NCI-H526 treated with DMSO at 0.1 percent for 48 hours (cell line): ENCODE measurements around the gene RARA.
"Not testable (repeated sequence)": the region's sequence is repeated elsewhere in the genome, so short reads cannot be mapped to it uniquely, and the experiment has no call there.

Experiments
- DNase-seq: peaks from one replicate; lab custom pipeline; 2025; lab: John Stamatoyannopoulos, UW

Gene RARA

DNA sequence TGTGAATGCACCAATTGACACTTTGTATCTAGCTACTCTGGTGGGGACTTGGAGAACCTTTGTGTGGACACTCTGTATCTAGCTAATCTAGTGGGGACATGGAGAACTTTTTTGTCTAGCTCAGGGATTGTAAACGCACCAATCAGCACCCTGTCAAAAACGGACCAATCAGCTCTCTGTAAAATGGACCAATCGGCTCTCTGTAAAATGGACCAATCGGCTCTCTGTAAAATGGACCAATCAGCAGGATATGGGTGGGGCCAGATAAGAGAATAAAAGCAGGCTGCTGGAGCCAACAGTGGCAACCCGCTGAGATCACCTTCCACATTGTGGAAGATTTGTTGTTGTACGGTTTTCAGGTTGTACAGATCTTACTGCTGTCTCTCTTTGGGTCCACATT, 67.6 kb downstream of the RARA start:
- not testable (repeated sequence) for DNase-seq

DNA sequence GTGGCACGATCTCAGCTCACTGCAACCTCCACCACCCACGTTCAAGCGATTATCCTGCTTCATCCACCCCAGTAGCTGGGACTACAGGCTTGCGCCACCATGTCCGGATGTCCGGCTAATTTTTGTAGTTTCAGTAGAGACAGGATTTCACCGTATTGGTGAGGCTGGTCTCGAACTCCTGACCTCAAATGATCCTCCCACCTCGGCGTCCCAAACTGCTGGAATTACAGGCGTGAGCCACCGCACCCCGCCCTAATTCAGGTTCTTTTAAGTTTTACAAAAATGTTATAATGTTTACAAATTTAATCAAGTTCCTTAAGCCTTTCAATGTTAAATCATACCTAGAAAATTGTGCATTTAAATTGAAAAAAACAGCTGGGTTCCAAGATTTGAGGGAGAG, 68.9 kb downstream of the RARA start:
- no peak for DNase-seq

DNA sequence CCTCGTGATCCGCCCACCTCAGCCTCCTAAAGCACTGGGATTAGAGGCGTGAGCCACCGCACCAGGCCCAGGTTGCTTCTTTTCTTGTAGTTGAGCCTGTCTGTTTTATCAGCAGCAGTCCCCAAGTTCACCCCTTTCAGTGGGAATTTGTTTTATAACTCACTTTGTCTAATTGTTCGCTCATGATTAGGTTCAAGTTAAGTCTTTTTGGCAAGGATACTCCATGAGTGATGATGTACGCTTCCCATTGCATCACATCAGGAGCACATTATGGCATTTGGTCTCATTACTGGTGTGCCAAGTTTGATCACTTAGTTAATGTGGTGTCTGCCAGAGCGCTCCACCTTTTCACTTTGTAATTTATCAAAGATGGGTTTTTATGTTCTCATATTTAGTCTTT, 70.0 kb downstream of the RARA start:
- no peak for DNase-seq

DNA sequence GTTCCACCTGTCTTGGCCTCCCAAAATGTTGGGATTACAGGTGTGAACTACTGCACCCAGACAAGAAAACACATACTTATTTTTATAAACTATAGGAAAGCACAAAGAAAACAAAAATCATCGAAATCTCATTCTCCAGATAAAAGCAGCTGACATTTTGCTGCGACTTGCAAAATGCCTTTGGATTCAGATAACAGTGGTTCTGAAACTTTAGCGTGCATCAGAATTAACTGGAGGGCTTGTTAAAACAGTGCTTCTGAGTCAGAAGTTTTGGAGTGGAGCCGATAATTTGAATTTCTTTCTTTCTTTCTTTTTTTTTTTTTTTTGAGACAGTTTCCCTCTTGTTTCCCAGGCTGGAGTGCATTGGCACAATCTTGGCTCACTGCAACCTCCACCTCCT, 73.3 kb downstream of the RARA start:
- no peak for DNase-seq

DNA sequence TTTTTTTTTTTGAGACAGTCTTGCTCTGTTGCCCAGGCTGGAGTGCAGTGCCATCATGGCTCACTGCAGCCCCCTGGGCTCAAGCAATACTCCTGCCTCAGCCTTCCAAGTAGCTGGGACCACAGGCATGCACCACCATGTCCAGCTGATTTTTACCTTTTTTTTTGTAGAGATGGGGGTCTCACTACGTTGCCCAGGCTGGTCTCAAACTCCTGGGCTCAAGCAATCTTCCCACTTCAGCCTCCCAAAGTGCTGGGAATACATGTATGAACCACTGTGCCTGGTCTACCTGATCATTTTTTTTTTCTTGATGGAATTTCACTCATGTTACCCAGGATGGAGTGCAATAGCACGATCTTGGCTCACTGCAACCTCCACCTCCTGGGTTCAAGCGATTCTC, 77.6 kb downstream of the RARA start:
- not testable (repeated sequence) for DNase-seq

DNA sequence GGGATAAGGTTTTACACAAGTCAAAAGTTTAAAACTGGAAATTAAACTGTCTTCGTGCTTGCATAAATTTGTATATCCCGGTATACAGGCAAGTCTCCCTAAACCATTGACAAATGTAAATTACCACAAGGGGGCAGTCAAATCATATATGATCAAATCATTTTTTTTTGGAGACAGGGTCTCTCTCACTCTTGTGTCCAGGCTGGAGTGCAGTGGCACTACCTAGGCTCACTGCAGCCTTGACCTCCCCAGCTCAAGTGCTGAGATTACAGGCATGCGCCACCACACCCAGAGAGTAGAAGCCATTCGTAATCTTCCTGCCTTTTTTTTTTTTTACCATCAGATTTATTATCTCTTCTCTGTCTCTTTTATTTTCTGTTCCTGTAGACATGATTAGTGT, 90.2 kb downstream of the RARA start:
- peak; percentile 9 for DNase-seq

DNA sequence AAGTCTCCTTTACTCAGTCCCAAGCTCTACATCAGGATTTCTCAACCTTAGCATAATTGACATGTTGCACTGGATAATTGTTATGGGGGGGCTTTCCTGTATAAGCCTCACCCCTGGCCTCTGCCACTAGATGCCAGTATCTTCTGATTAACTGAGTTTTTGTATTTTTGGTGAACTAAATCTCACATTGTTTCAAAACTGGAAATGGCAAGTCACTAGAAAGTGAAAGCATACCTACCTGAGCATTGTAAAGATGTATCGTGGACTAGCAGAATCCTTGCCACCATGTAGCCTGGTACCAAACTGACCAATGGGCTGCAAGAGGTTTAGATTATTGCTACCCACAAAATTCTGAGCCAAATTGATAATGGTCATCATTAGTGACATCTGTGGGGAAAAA, 93.7 kb downstream of the RARA start:
- no peak for DNase-seq

DNA sequence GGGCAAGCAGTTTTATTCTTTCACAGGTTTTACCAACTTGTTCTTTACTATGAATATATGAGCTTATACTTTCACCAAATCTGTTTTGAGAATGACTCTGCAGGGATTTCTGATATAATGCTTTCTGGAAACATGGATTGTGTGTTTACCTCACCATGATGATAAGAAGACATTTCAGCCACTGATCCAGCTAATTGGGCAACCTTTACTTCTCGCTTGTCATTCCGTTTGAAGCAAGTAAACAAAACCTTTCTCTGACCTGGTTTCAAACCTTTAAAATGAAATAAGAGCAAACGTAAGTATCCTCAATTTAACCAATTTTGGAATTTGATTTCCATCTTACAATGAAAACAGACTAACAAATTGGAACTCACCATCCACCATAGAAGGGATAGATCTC, 95.0 kb downstream of the RARA start:
- DNase-seq, result no peak
